HepG2 (cell line): ENCODE data around the gene CSNK1D. TPM values are rescaled to one million over a fixed set of nuclear protein-coding genes. Genes with fewer than 3 reads are reported as not detected.

Experiments
- HES4 ChIP-seq: sonication (generic); formaldehyde crosslinking; IDR thresholded peaks from 2 replicates; pipeline ENCODE4 v1.9.0; 2021; ENCODE audit warnings: mild to moderate bottlenecking, missing genetic modification reagents, borderline replicate concordance
- LCORL ChIP-seq, 2 experiments: fragments of 450-650 bp in 1 of 2; sonication (generic) in 1 of 2; formaldehyde crosslinking in 1 of 2; IDR thresholded peaks; 2 replicates each; pipeline versions ENCODE4 v1.5.0 to v1.6.1; 2017 to 2020; ENCODE audit warnings: antibody characterized with exemption in 1 of 2, missing genetic modification reagents in 1 of 2
- REL ChIP-seq: sonication (generic); formaldehyde crosslinking; conservative IDR thresholded peaks from 2 replicates; pipeline ENCODE4 v1.8.0; 2022; ENCODE audit warnings: mild to moderate bottlenecking, missing genetic modification reagents, moderate library complexity
- SALL1 ChIP-seq: sonication (generic); formaldehyde crosslinking; IDR thresholded peaks from 2 replicates; pipeline ENCODE4 v1.8.0; 2022; ENCODE audit warnings: mild to moderate bottlenecking, missing genetic modification reagents
- SAP130 ChIP-seq: IDR thresholded peaks from 2 replicates; pipeline ENCODE4 v1.6.1; 2016; ENCODE audit warnings: low read depth
- SIN3B ChIP-seq: fragments of 150-350 bp; IDR thresholded peaks from 2 replicates; pipeline ENCODE4 v1.6.1; 2014; ENCODE audit warnings: low read length
- ZNF121 ChIP-seq: sonication (generic); formaldehyde crosslinking; IDR thresholded peaks from 2 replicates; pipeline ENCODE4 v1.5.0; 2020; ENCODE audit warnings: mild to moderate bottlenecking, missing genetic modification reagents
- ZNF230 ChIP-seq: sonication (generic); formaldehyde crosslinking; IDR thresholded peaks from 2 replicates; pipeline ENCODE4 v1.4.0; 2020; ENCODE audit warnings: mild to moderate bottlenecking, missing genetic modification reagents
- ZNF232 ChIP-seq: sonication (generic); formaldehyde crosslinking; IDR thresholded peaks from 2 replicates; pipeline ENCODE4 v1.4.0; 2020; ENCODE audit warnings: missing genetic modification reagents, borderline replicate concordance
- ZNF253 ChIP-seq: sonication (generic); formaldehyde crosslinking; IDR thresholded peaks from 2 replicates; pipeline ENCODE4 v1.8.0; 2022; ENCODE audit warnings: mild to moderate bottlenecking, missing genetic modification reagents, borderline replicate concordance
- ZNF274 ChIP-seq: sonication (generic); formaldehyde crosslinking; IDR thresholded peaks from 2 replicates; pipeline ENCODE4 v1.5.1; 2020; ENCODE audit warnings: mild to moderate bottlenecking, missing genetic modification reagents
- ZNF282 ChIP-seq: fragments of 450-650 bp; IDR thresholded peaks from 2 replicates; pipeline ENCODE4 v1.6.1; 2018; ENCODE audit not compliant: partially characterized antibody
- ZNF34 ChIP-seq: sonication (generic); formaldehyde crosslinking; IDR thresholded peaks from 2 replicates; pipeline ENCODE4 v1.4.0; 2020; ENCODE audit warnings: mild to moderate bottlenecking, missing genetic modification reagents, borderline replicate concordance
- ZNF430 ChIP-seq: sonication (generic); formaldehyde crosslinking; IDR thresholded peaks from 2 replicates; pipeline ENCODE4 v1.9.0; 2021; ENCODE audit warnings: mild to moderate bottlenecking, missing genetic modification reagents
- ZNF530 ChIP-seq: sonication (generic); formaldehyde crosslinking; IDR thresholded peaks from 2 replicates; pipeline ENCODE4 v1.5.0; 2020; ENCODE audit warnings: low read depth, mild to moderate bottlenecking, missing genetic modification reagents
- ZNF577 ChIP-seq: sonication (generic); formaldehyde crosslinking; IDR thresholded peaks from 2 replicates; pipeline ENCODE4 v1.4.0; 2020; ENCODE audit warnings: mild to moderate bottlenecking, low read depth, missing genetic modification reagents, borderline replicate concordance
- ZNF83 ChIP-seq: sonication (generic); formaldehyde crosslinking; IDR thresholded peaks from 2 replicates; pipeline ENCODE4 v1.4.0; 2020; ENCODE audit warnings: missing genetic modification reagents, mild to moderate bottlenecking, borderline replicate concordance
- ZNF879 ChIP-seq: sonication (generic); formaldehyde crosslinking; IDR thresholded peaks from 2 replicates; pipeline ENCODE4 v1.8.1; 2023; ENCODE audit warnings: missing genetic modification reagents
- ZSCAN30 ChIP-seq: sonication (generic); formaldehyde crosslinking; IDR thresholded peaks from 2 replicates; pipeline ENCODE4 v1.5.0; 2020; ENCODE audit warnings: mild to moderate bottlenecking, missing genetic modification reagents
- polyA plus RNA-seq, 8 experiments: library from polyadenylated mRNA; depleted of rRNA in 3 of 8; stranded (reverse) in 7 of 8; unstranded in 1 of 8; fragments of >200 nt; fragmentation: Illumina TruSeq in 4 of 8; extraction: Trizol in 4 of 8; gene quantifications; 2 replicates each; pipeline versions ENCODE4 v1.2.1 to v1.2.3, GENCODE V29; 2011 to 2016; ENCODE audit warnings: low read depth in 4 of 8, missing spikeins in 1 of 8, mixed read lengths in 1 of 8; ENCODE audit not compliant: insufficient read depth in 1 of 8
- total RNA-seq, 5 experiments: library from RNA; depleted of rRNA; stranded (reverse); fragments of >200 nt; fragmentation: Illumina TruSeq; extraction: Trizol; gene quantifications; 2 replicates each; pipeline ENCODE4 v1.2.3, GENCODE V29; 2016; ENCODE audit warnings: low read depth in 1 of 5
- TF ChIP-seq, protein P1 (sequence below): sonication (generic); formaldehyde crosslinking; IDR thresholded peaks from 2 replicates; pipeline ENCODE4 v1.9.0; 2021; ENCODE audit warnings: missing genetic modification reagents, borderline replicate concordance
- TF ChIP-seq, protein P2 (sequence below): sonication (generic); formaldehyde crosslinking; IDR thresholded peaks from 2 replicates; pipeline ENCODE4 v1.4.0; 2020; ENCODE audit warnings: mild to moderate bottlenecking, missing genetic modification reagents
- TF ChIP-seq, protein P3 (sequence below): sonication (generic); formaldehyde crosslinking; IDR thresholded peaks from 2 replicates; pipeline ENCODE4 v1.4.0; 2020; ENCODE audit warnings: mild to moderate bottlenecking, low read depth, missing genetic modification reagents
- TF ChIP-seq, protein P4 (sequence below): sonication (generic); formaldehyde crosslinking; IDR thresholded peaks from 2 replicates; pipeline ENCODE4 v1.4.0; 2020; ENCODE audit warnings: missing genetic modification reagents

Gene CSNK1D
- total and polyA plus RNA-seq, 2 of the 13 experiments (the other 11 are each of a cell fraction or from before 2014, with no cell fraction given), result 31.5 to 128 TPM

DNA sequence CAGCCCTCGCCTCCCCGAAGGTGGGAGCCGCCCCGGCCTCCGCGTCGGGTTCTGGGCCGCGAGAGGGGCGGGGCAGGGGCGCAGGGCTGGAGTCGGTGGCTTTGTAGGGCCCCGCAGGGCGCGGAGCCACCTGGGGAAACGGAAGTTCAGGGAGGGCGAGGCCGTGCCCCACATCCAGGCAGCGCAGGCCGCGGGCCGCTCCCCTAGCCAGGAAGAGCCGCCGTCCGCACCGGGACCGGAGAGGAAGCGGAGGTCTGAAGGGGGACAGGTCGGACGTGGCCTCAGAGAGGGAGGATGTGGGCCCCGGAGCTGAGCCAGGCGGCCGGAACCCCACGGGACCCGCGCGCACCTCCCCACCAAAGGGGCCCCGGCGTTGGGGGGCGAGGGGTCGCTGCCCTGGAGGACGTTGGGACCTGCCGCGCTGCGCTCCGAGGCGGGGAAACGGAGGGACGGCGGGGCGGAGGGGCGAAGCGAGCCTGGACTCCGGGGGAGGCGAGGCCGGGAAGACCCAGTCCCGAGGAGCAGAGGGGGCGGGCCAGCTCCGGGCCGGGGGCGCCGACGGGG lies 45.1 kb downstream of the CSNK1D start (continued):
- TF ChIP-seq, protein P1, sequence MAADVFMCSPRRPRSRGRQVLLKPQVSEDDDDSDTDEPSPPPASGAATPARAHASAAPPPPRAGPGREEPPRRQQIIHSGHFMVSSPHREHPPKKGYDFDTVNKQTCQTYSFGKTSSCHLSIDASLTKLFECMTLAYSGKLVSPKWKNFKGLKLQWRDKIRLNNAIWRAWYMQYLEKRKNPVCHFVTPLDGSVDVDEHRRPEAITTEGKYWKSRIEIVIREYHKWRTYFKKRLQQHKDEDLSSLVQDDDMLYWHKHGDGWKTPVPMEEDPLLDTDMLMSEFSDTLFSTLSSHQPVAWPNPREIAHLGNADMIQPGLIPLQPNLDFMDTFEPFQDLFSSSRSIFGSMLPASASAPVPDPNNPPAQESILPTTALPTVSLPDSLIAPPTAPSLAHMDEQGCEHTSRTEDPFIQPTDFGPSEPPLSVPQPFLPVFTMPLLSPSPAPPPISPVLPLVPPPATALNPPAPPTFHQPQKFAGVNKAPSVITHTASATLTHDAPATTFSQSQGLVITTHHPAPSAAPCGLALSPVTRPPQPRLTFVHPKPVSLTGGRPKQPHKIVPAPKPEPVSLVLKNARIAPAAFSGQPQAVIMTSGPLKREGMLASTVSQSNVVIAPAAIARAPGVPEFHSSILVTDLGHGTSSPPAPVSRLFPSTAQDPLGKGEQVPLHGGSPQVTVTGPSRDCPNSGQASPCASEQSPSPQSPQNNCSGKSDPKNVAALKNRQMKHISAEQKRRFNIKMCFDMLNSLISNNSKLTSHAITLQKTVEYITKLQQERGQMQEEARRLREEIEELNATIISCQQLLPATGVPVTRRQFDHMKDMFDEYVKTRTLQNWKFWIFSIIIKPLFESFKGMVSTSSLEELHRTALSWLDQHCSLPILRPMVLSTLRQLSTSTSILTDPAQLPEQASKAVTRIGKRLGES, result no peak
- TF ChIP-seq, protein P2, sequence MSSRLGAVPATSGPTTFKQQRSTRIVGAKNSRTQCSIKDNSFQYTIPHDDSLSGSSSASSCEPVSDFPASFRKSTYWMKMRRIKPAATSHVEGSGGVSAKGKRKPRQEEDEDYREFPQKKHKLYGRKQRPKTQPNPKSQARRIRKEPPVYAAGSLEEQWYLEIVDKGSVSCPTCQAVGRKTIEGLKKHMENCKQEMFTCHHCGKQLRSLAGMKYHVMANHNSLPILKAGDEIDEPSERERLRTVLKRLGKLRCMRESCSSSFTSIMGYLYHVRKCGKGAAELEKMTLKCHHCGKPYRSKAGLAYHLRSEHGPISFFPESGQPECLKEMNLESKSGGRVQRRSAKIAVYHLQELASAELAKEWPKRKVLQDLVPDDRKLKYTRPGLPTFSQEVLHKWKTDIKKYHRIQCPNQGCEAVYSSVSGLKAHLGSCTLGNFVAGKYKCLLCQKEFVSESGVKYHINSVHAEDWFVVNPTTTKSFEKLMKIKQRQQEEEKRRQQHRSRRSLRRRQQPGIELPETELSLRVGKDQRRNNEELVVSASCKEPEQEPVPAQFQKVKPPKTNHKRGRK (CRISPR knock-in tag), result no peak
- peak; percentile 86; the same call in 1 of the 2 replicates for TF ChIP-seq ZNF879 (CRISPR knock-in tag)
- TF ChIP-seq ZNF83 (CRISPR knock-in tag), result no peak
- TF ChIP-seq ZSCAN30, result no peak
- TF ChIP-seq ZNF121, result no peak
- TF ChIP-seq ZNF282, result no peak
- peak; percentile 79 for TF ChIP-seq HES4 (CRISPR knock-in tag)
- no peak for TF ChIP-seq LCORL (IDR thresholded peaks at IDR 0.05)
- TF ChIP-seq LCORL (CRISPR knock-in tag; IDR thresholded peaks at IDR 0.05), result 0 out of 2 replicates have a peak, but pooled peaks have one; percentile 79
- no peak for TF ChIP-seq ZNF430 (CRISPR knock-in tag)
- TF ChIP-seq, protein P3, sequence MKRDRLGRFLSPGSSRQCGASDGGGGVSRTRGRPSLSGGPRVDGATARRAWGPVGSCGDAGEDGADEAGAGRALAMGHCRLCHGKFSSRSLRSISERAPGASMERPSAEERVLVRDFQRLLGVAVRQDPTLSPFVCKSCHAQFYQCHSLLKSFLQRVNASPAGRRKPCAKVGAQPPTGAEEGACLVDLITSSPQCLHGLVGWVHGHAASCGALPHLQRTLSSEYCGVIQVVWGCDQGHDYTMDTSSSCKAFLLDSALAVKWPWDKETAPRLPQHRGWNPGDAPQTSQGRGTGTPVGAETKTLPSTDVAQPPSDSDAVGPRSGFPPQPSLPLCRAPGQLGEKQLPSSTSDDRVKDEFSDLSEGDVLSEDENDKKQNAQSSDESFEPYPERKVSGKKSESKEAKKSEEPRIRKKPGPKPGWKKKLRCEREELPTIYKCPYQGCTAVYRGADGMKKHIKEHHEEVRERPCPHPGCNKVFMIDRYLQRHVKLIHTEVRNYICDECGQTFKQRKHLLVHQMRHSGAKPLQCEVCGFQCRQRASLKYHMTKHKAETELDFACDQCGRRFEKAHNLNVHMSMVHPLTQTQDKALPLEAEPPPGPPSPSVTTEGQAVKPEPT (CRISPR knock-in tag), result no peak
- TF ChIP-seq, protein P4, sequence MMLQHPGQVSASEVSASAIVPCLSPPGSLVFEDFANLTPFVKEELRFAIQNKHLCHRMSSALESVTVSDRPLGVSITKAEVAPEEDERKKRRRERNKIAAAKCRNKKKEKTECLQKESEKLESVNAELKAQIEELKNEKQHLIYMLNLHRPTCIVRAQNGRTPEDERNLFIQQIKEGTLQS (CRISPR knock-in tag), result no peak
- peak; percentile 87 for TF ChIP-seq ZNF274 (CRISPR knock-in tag)
- TF ChIP-seq SIN3B, result no peak
- no peak for TF ChIP-seq ZNF253 (CRISPR knock-in tag)
- no peak for TF ChIP-seq ZNF34 (CRISPR knock-in tag)
- TF ChIP-seq ZNF232 (CRISPR knock-in tag), result no peak
- TF ChIP-seq ZNF530 (CRISPR knock-in tag), result 0 out of 2 replicates have a peak, but pooled peaks have one; percentile 79
- TF ChIP-seq REL, result 0 out of 2 replicates have a peak, but pooled peaks have one; percentile 70
- TF ChIP-seq ZNF230, result no peak
- peak; percentile 63 for TF ChIP-seq SAP130 (CRISPR knock-in tag)
- no peak for TF ChIP-seq ZNF577 (CRISPR knock-in tag)
- TF ChIP-seq SALL1, result 0 out of 2 replicates have a peak, but pooled peaks have one; percentile 54
